PC-9 (cell line): ENCODE measurements around the gene AEN. TPM values are rescaled to one million over a fixed set of nuclear protein-coding genes. Genes with fewer than 3 reads are reported as not detected.

Source experiments
- BruUV-seq: library from RNA; stranded (reverse); fragments of 400-500 nt; replicated peaks from 2 replicates; lab custom pipeline; 2021; lab: Mats Ljungman, UMichigan
- CTCF ChIA-PET: fragments of 300-600 bp; sonication (Branson Sonifier 250); formaldehyde crosslinking; loops from one replicate; lab custom pipeline; 2022; ENCODE audit warnings: antibody characterized with exemption; lab: Charles Lee
- POLR2A ChIA-PET: fragments of 300-600 bp; sonication (Branson Sonifier 250); formaldehyde crosslinking; loops from one replicate; lab custom pipeline; 2022; ENCODE audit warnings: antibody characterized with exemption; ENCODE audit not compliant: unreplicated experiment; lab: Charles Lee
- DNase-seq, 2 experiments: peaks; one replicate each; pipeline versions ENCODE4 v3.0.0 to v3.0.0-alpha.2; 2015 to 2022; ENCODE audit warnings: mixed read lengths in 1 of 2
- H2AFZ ChIP-seq: fragments of 200-600 bp; sonication (generic); 2 replicates; pipeline ENCODE4 v1.8.1; 2017; ENCODE audit warnings: antibody characterized with exemption
- H3F3A ChIP-seq: fragments of 200-600 bp; sonication (generic); 2 replicates; pipeline ENCODE4 v1.8.1; 2017; ENCODE audit warnings: antibody characterized with exemption, mild to moderate bottlenecking, low read depth; ENCODE audit not compliant: insufficient read depth
- H3K27ac ChIP-seq: fragments of 200-600 bp; sonication (generic); 2 replicates; pipeline ENCODE4 v1.6.1; 2016; ENCODE audit warnings: mixed run types
- H3K27me3 ChIP-seq: fragments of 200-600 bp; sonication (generic); 2 replicates; pipeline ENCODE4 v1.6.1; 2016; ENCODE audit warnings: low read depth, mixed run types; ENCODE audit not compliant: insufficient read depth
- H3K36me3 ChIP-seq: fragments of 200-600 bp; sonication (generic); 2 replicates; pipeline ENCODE4 v1.6.1; 2016; ENCODE audit warnings: low read depth, mixed run types
- H3K4me1 ChIP-seq: fragments of 200-600 bp; sonication (generic); replicated peaks from 2 replicates; pipeline ENCODE4 v1.6.1; 2016; ENCODE audit warnings: mixed run types; ENCODE audit not compliant: insufficient read depth
- H3K4me2 ChIP-seq: fragments of 200-600 bp; sonication (generic); 2 replicates; pipeline ENCODE4 v1.6.1; 2017; ENCODE audit warnings: mixed run types
- H3K4me3 ChIP-seq: fragments of 200-600 bp; sonication (generic); 2 replicates; pipeline ENCODE4 v1.6.1; 2016; ENCODE audit warnings: mixed run types
- H3K79me2 ChIP-seq: fragments of 200-600 bp; sonication (generic); 2 replicates; pipeline ENCODE4 v1.6.1; 2017; ENCODE audit warnings: low read depth, mixed run types
- H3K9me2 ChIP-seq: fragments of 200-600 bp; sonication (generic); 2 replicates; pipeline ENCODE4 v1.8.1; 2017; ENCODE audit warnings: mild to moderate bottlenecking; ENCODE audit not compliant: insufficient read depth
- H3K9me3 ChIP-seq: fragments of 200-600 bp; sonication (generic); 2 replicates; pipeline ENCODE4 v1.8.1; 2016; ENCODE audit warnings: low read depth; ENCODE audit not compliant: insufficient read depth
- H4K20me1 ChIP-seq: fragments of 200-600 bp; sonication (generic); 2 replicates; pipeline ENCODE4 v1.8.1; 2017; ENCODE audit not compliant: insufficient read depth
- CTCF ChIP-seq: fragments of 200-600 bp; sonication (generic); conservative IDR thresholded peaks from 2 replicates; pipeline ENCODE4 v1.6.1; 2017; ENCODE audit warnings: mixed run types, antibody characterized with exemption, mild to moderate bottlenecking, moderate library complexity
- EZH2 ChIP-seq: fragments of 200-600 bp; sonication (generic); IDR thresholded peaks from 2 replicates; pipeline ENCODE4 v1.8.0; 2017; ENCODE audit warnings: antibody characterized with exemption, low read depth
- intact Hi-C: fragments of 100-400 bp; cut with micrococcal nuclease; formaldehyde crosslinking; loops from one replicate; pipeline ENCODE4 v1.10.0; 2022; ENCODE audit not compliant: unreplicated experiment
- total RNA-seq: library from RNA; stranded (reverse); gene quantifications from 2 replicates; pipeline ENCODE4 v1.2.3, GENCODE V29; 2021

Gene AEN
- total RNA-seq, 1 experiment from 2014 or later: 7.8 TPM

GRCh38 chr15:88613074-88613944 lies 7.8 kb upstream of the AEN start:
- H3K4me3 ChIP-seq: no peak overlapping the region
- H3K9me2 ChIP-seq: peaks cover 3% of the 10 kb centered on the region; the same call in 1 of the 2 replicates
- TF ChIP-seq EZH2 (no peak), CTCF (no peak)
- POLR2A ChIA-PET: no interaction called here
- CTCF ChIA-PET: no interaction called here
- no peak for DNase-seq
- no peaks in the 10 kb centered on the region for H3F3A ChIP-seq
- no peak overlapping the region for H3K27ac ChIP-seq
- no peak overlapping the region for H3K4me2 ChIP-seq
- H3K79me2 ChIP-seq: no peaks in the 10 kb centered on the region
- H3K27me3 ChIP-seq: peaks cover 20% of the 10 kb centered on the region
- intact Hi-C loops: no loop called here
- BruUV-seq: no TSS peak
- no peaks in the 10 kb centered on the region for H3K9me3 ChIP-seq
- no peaks in the 10 kb centered on the region for H3K36me3 ChIP-seq
- H3K4me1 ChIP-seq: no peaks in the 10 kb centered on the region
- no peak overlapping the region for H2AFZ ChIP-seq
- H4K20me1 ChIP-seq: no peaks in the 10 kb centered on the region

- H3K4me2 ChIP-seq: no peak overlapping the region
- CTCF ChIA-PET: no interaction called here
- POLR2A ChIA-PET: no interaction called here
These were observed 5.6 kb upstream of the AEN start for GRCh38 chr15:88615303-88616107.

More at GRCh38 chr15:88615303-88616107, 5.6 kb upstream of the AEN start:
- Histone ChIP-seq H3K9me3 (no peaks in the 10 kb centered on the region), H3K4me3 (no peak overlapping the region), H3K27me3 (no peaks in the 10 kb centered on the region), H3K27ac (no peak overlapping the region), H3K79me2 (no peaks in the 10 kb centered on the region), H3K4me1 (no peaks in the 10 kb centered on the region), H2AFZ (no peak overlapping the region), H4K20me1 (no peaks in the 10 kb centered on the region), H3K9me2 (peaks cover 3% of the 10 kb centered on the region; the same call in 1 of the 2 replicates), H3F3A (no peaks in the 10 kb centered on the region), H3K36me3 (no peaks in the 10 kb centered on the region)
- no peak for DNase-seq
- intact Hi-C loops: loop anchor here (2.0 kb wide), 2 partner anchors 139 to 149 kb away; partner anchors contain the start of genes MRPL46 and MRPS11
- no TSS peak for BruUV-seq
- no peak for TF ChIP-seq EZH2
- TF ChIP-seq CTCF: no peak
